Astrocyte of the cerebellum (primary cell): ENCODE measurements around the gene AGBL4.
"Not testable (repeated sequence)": the region's sequence is repeated elsewhere in the genome, so short reads cannot be mapped to it uniquely, and the experiment has no call there.

Experiments
- DNase-seq: peaks from one replicate; pipeline ENCODE4 v3.0.0-alpha.2; 2011; ENCODE audit warnings: low read depth
- H3K4me3 ChIP-seq: 2 replicates; pipeline ENCODE4 v1.5.1; 2011; ENCODE audit warnings: mild to moderate bottlenecking, low read depth, low read length, moderate library complexity
- CTCF ChIP-seq: IDR thresholded peaks from 2 replicates; pipeline ENCODE4 v1.5.1; 2012; ENCODE audit warnings: low read length, low read depth, moderate library complexity, mild to moderate bottlenecking; ENCODE audit errors: missing control alignments
- in situ Hi-C: cut with HindIII; loops from 2 replicates; pipeline ENCODE4 v1.10.0; 2017; ENCODE audit warnings: low sequenced_read_pairs

Gene AGBL4

DNA sequence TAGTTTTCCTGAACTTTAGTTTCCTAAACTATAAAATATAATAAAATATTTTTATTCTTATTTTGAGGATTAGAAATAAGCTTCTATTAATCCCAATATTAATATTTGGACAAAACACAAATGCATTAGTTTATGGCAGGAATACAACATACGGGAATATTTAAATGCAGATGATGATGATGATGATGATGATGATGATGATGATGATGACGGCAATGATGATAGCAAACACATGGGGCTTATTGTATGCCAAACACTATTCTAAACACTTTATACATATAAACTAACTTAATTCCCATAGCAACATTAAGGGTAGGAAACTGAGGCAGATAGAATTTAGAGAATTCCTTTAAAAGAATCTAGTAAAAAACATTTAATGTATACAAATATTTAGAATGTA, 705.5 kb downstream of the AGBL4 start:
- TF ChIP-seq CTCF = no peak
- H3K4me3 ChIP-seq = no peak overlapping the region
- in situ Hi-C loops = no loop called here
- DNase-seq = no peak

- in situ Hi-C loops = no loop called here
- DNase-seq = no peak
- H3K4me3 ChIP-seq = no peak overlapping the region
- TF ChIP-seq CTCF = no peak
Observed at GRCh38 chr1:49307457-49307856, 716.3 kb downstream of the AGBL4 start.

DNA sequence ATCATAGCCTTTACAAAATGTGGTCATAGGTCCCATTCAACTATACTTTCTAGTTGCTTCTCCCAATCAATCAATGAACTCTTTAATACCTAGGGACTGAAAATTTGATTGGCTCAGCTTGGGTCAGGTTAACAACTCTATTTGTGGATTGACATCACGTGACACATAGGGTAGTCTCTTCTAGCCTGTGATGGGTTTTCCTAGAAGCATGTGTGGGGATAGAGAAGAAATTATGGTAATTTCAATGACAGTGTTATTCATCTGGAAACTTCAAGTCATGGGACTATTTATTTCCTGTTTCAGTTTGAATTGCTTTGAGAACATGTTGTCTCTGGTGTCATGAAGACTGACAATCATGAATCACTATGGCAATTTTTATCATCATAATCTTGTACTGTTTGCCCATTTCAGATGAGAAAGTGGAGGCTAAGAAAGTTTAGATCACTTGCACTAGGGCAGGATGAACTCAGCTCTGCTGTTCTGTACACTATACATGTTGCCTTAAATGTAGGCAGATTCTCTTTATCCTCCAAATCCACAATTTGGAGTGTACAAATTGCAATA, 717.2 kb downstream of the AGBL4 start:
- in situ Hi-C loops = no loop called here

DNA sequence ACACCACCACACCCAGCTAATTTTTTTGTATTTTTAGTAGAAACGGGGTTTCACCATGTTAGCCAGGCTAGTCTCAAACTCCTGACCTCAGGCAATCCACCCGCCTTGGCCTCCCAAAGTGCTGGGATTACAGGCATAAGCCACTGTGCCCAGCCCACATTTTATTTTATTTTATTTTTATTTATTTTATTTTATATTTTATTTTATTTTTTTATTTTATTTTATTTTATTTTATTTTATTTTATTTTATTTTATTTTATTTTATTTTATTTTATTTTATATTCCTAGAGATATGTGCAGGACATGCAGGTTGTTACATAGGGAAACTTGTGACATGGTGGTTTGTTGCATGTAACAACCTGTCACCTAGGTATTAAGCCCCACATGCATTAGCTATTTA, 721.4 kb downstream of the AGBL4 start:
- in situ Hi-C loops, DNase-seq, H3K4me3 ChIP-seq: not testable (repeated sequence)

More for the DNA sequence above, 717.2 kb downstream of the AGBL4 start:
- no peak for DNase-seq
- TF ChIP-seq CTCF = no peak
- H3K4me3 ChIP-seq = no peak overlapping the region

DNA sequence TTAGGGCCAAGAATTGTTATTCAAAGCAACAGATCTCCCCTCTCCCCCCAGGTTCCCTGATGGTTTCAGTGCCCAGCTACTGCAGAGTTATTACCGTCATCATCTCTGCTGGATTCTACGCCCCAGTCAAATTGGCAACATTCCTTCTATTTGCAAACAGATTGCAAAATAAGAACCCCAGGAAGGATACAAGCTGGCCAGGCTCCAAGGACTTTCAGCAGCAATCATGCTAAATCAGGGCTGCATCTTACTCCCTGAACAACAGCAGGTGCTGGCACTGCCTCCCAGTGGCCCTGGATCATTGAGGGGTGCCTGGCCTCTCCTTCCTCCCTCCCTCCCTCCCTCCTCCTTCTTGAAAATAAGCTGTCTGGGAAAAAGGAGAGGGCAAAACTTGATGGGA, 725.5 kb downstream of the AGBL4 start:
- in situ Hi-C loops = no loop called here
- DNase-seq = peak; percentile 24
- H3K4me3 ChIP-seq = no peak overlapping the region
- no peak for TF ChIP-seq CTCF

DNA sequence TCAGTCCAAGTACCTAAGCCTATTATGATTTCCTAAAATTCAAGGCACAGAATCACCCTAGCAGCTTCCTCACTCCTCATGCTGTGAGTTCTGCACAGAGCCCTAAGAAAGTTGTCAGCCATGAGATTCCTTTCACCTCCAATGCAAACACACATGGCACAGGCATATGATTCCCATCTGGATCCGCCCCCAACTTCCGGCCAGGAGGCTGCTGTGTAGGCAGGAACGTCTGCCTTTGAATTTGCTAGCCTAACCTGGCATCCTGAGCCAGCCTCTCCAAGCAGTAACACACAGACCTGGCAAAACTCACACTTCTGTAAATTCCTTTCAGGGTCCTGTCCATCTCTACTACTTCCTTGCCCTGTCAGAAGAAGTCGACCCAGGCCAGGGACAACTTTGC, 726.0 kb downstream of the AGBL4 start:
- no peak overlapping the region for H3K4me3 ChIP-seq
- DNase-seq = no peak
- TF ChIP-seq CTCF = no peak
- in situ Hi-C loops = no loop called here

DNA sequence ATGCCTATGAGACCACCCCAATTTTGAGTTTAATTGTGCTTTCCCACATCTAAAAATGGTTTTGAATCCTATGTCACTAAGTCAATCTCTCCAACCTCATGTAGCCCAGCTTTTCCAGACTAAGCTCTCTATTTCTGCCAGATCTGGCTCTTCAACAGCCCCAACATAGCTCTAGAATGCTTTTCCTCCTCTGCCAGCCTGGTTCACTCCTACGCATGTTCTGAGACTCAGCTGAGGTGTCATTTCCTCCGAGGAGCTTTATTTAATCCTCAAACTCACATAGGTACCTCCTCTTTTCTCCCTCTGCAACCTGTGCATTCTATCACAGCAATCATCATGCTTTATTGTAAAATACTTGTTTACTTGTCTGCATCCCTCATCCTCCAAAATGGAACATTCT, 729.2 kb downstream of the AGBL4 start:
- in situ Hi-C loops = no loop called here
- TF ChIP-seq CTCF = no peak
- no peak overlapping the region for H3K4me3 ChIP-seq
- DNase-seq = no peak
